Measurements from ENCODE around the gene EPB41L2. TPM values are rescaled to one million over a fixed set of nuclear protein-coding genes. Genes with fewer than 3 reads are reported as not detected.

EPB41L2 gene
- total RNA-seq, 3 donors from 2014 or later (not counting 1 experiment from before 2014, with no cell fraction given), result 6.8 to 11.4 (median 11.0) TPM

- ATAC-seq (no peak), DNase-seq (no peak)
- H3K4me1 ChIP-seq (ENCODE audit: control insufficient read depth, insufficient read depth, low read length), result no peaks in the 10 kb centered on the region
- Mint-ChIP-seq H3K27me3 (ENCODE audit: low read depth in 2 of 2) (peaks cover 0 to 2% of the 10 kb centered on the region in 2 donors), H3K36me3 (no peaks in the 10 kb centered on the region), H3K4me1 (no peaks in the 10 kb centered on the region), H3K4me3 (no peak overlapping the region), H3K9me3 (no peaks in the 10 kb centered on the region), H3K27ac (no peak overlapping the region)
- no peaks in the 10 kb centered on the region for H3K36me3 ChIP-seq (ENCODE audit: control insufficient read depth, insufficient read depth, low read length)
- intact Hi-C loops (cut with micrococcal nuclease), result no loop called here
- TF ChIP-seq CTCF (IDR thresholded peaks at IDR 0.05), result no peak
- no peaks in the 10 kb centered on the region for H3K27me3 ChIP-seq (ENCODE audit: control insufficient read depth, insufficient read depth, low read length)
- no peaks in the 10 kb centered on the region for H3K9me3 ChIP-seq (ENCODE audit: control insufficient read depth, insufficient read depth, low read length)
- no peak overlapping the region for H3K27ac ChIP-seq (ENCODE audit: low read length)
- H3K4me3 ChIP-seq (ENCODE audit: low read length), result no peak overlapping the region
Observed at GRCh38 chr6:130796313-130796905, 266.6 kb downstream of the EPB41L2 start.

- Mint-ChIP-seq H3K9me3 (no peaks in the 10 kb centered on the region), H3K4me3 (no peak overlapping the region), H3K27me3 (ENCODE audit: low read depth in 2 of 2) (peaks cover 0 to 2% of the 10 kb centered on the region in 2 donors), H3K27ac (no peak overlapping the region), H3K36me3 (no peaks in the 10 kb centered on the region), H3K4me1 (no peaks in the 10 kb centered on the region)
- Histone ChIP-seq H3K27me3 (ENCODE audit: control insufficient read depth, insufficient read depth, low read length) (no peaks in the 10 kb centered on the region), H3K4me3 (ENCODE audit: low read length) (no peak overlapping the region), H3K27ac (ENCODE audit: low read length) (no peak overlapping the region), H3K9me3 (ENCODE audit: control insufficient read depth, insufficient read depth, low read length) (no peaks in the 10 kb centered on the region), H3K4me1 (ENCODE audit: control insufficient read depth, insufficient read depth, low read length) (no peaks in the 10 kb centered on the region), H3K36me3 (ENCODE audit: control insufficient read depth, insufficient read depth, low read length) (no peaks in the 10 kb centered on the region)
- DNase-seq (no peak), ATAC-seq (no peak)
- no peak for TF ChIP-seq CTCF (IDR thresholded peaks at IDR 0.05)
- intact Hi-C loops (cut with micrococcal nuclease), result no loop called here
- 80% methylated on average over 3 of the region's 3 CpGs for WGBS (ENCODE audit: insufficient coverage)
Observed at GRCh38 chr6:130794738-130795137, 268.3 kb downstream of the EPB41L2 start.

- H3K27ac Mint-ChIP-seq, result no peak overlapping the region
- H3K4me3 Mint-ChIP-seq, result no peak overlapping the region
- H3K27me3 Mint-ChIP-seq (ENCODE audit: low read depth in 2 of 2), result peaks cover 0 to 2% of the 10 kb centered on the region in 2 donors
- intact Hi-C loops (cut with micrococcal nuclease), result no loop called here
- Histone ChIP-seq H3K4me3 (ENCODE audit: low read length) (no peak overlapping the region), H3K27ac (ENCODE audit: low read length) (no peak overlapping the region), H3K4me1 (ENCODE audit: control insufficient read depth, insufficient read depth, low read length) (no peaks in the 10 kb centered on the region), H3K27me3 (ENCODE audit: control insufficient read depth, insufficient read depth, low read length) (no peaks in the 10 kb centered on the region), H3K36me3 (ENCODE audit: control insufficient read depth, insufficient read depth, low read length) (no peaks in the 10 kb centered on the region), H3K9me3 (ENCODE audit: control insufficient read depth, insufficient read depth, low read length) (no peaks in the 10 kb centered on the region)
- no peak for ATAC-seq
- H3K9me3 Mint-ChIP-seq, result no peaks in the 10 kb centered on the region
- WGBS (ENCODE audit: insufficient coverage), result 75% methylated on average over 1 of the region's 1 CpG
- no peak for DNase-seq
- H3K4me1 Mint-ChIP-seq, result no peaks in the 10 kb centered on the region
- H3K36me3 Mint-ChIP-seq, result no peaks in the 10 kb centered on the region
- TF ChIP-seq CTCF (IDR thresholded peaks at IDR 0.05), result no peak
Observed at GRCh38 chr6:130794010-130794697, 268.9 kb downstream of the EPB41L2 start.

Other genes with a start within 250 kb of the EPB41L2 start
- gene SMLR1, start 235.8 kb downstream of the EPB41L2 start, total RNA-seq, result not detected
- 10 to 100 TPM; 13.5 to 21.0 (median 14.7) TPM for gene AKAP7, start 72.2 kb upstream of the EPB41L2 start, total RNA-seq

All from natural killer cell (primary cell).